K562 (cell line): ENCODE results near the gene FOS.

Experiments
- ETV6 ChIP-seq, 3 experiments: fragments of 150-350 bp in 1 of 3; sonication (generic) in 1 of 3; formaldehyde crosslinking in 1 of 3; IDR thresholded peaks; 2 replicates each; pipeline versions ENCODE4 v1.6.1 to v1.8.0; 2014 to 2022; ENCODE audit warnings: borderline replicate concordance in 2 of 3, low read depth in 2 of 3, antibody characterized with exemption in 1 of 3, low read length in 1 of 3, mild to moderate bottlenecking in 1 of 3, missing genetic modification reagents in 1 of 3
- GATAD2B ChIP-seq: fragments of 450-650 bp; IDR thresholded peaks from 2 replicates; pipeline ENCODE4 v1.6.1; 2017; ENCODE audit warnings: mild to moderate bottlenecking, borderline replicate concordance
- LARP7 ChIP-seq: fragments of 450-650 bp; IDR thresholded peaks from 2 replicates; pipeline ENCODE4 v1.6.1; 2016
- MBD2 ChIP-seq: sonication (generic); IDR thresholded peaks from 2 replicates; pipeline ENCODE4 v1.6.1; 2016; ENCODE audit warnings: low read depth, borderline replicate concordance
- NBN ChIP-seq: fragments of 450-650 bp; IDR thresholded peaks from 2 replicates; pipeline ENCODE4 v1.6.1; 2016; ENCODE audit warnings: low read depth, mild to moderate bottlenecking
- POLR2A ChIP-seq: fragments of 450-650 bp; conservative IDR thresholded peaks from 2 replicates; pipeline ENCODE4 v1.6.1; 2016
- POLR2AphosphoS2 ChIP-seq: IDR thresholded peaks from 2 replicates; pipeline ENCODE4 v1.6.1; 2012; ENCODE audit warnings: low read length, improper control_type of control experiment
- SP1 ChIP-seq: sonication (generic); formaldehyde crosslinking; IDR thresholded peaks from 2 replicates; pipeline ENCODE4 v1.8.1; 2022; ENCODE audit warnings: mild to moderate bottlenecking, missing genetic modification reagents
- SRSF3 ChIP-seq: fragments of 200-400 bp; formaldehyde crosslinking; IDR thresholded peaks from 2 replicates; pipeline ENCODE4 v1.6.1; 2016; ENCODE audit warnings: mild to moderate bottlenecking, low read length, moderate library complexity; ENCODE audit not compliant: insufficient read depth
- TF ChIP-seq, protein P1 (sequence below), 3 experiments: IDR thresholded peaks in 2 of 3; conservative IDR thresholded peaks in 1 of 3; 2 replicates each; pipeline ENCODE4 v1.5.1; 2011 to 2012; ENCODE audit warnings: low read length in 3 of 3, mild to moderate bottlenecking in 3 of 3, control low read depth in 2 of 3, improper control_type of control experiment in 1 of 3, inconsistent platforms in 1 of 3, low read depth in 1 of 3, mixed read lengths in 1 of 3, moderate library complexity in 1 of 3; ENCODE audit not compliant: insufficient read depth in 2 of 3

DNA sequence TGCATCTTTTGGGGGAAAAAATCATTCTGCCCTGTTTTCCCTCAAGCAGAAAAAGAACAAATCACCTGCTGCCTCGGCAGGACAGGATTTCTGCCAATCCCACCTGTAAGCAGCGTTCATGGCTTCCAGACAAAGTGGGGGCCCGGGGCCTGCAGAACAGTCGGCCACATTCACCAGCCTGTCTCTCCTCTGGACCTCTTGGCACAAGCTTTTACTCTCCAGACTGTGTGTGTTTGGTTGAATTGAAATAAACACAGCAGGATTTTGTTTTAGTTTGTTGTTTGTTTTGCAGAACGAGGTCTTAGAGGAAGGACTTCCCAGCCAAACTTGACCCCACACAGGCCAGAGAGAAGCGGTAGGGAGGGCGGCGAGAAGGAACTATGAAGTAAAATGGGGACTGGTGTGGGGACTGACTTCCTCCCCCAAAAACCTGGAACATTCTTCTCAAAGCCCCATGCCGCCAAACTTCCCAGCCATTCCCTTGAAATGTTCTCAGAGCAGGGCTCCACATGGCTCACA lies 41.7 kb upstream of the FOS start:
- TF ChIP-seq POLR2A (no peak), LARP7 (no peak), SRSF3 (no peak), GATAD2B (no peak), NBN (no peak), POLR2AphosphoS2 (no peak), MBD2 (no peak), ETV6 (IDR thresholded peaks at IDR 0.05; ENCODE audit: borderline replicate concordance in 1 of 2, low read depth in 2 of 2, low read length in 1 of 2) (no peak), ETV6 (CRISPR knock-in tag; IDR thresholded peaks at IDR 0.05; ENCODE audit: borderline replicate concordance) (no peak), SP1 (no peak)
- TF ChIP-seq, protein P1, sequence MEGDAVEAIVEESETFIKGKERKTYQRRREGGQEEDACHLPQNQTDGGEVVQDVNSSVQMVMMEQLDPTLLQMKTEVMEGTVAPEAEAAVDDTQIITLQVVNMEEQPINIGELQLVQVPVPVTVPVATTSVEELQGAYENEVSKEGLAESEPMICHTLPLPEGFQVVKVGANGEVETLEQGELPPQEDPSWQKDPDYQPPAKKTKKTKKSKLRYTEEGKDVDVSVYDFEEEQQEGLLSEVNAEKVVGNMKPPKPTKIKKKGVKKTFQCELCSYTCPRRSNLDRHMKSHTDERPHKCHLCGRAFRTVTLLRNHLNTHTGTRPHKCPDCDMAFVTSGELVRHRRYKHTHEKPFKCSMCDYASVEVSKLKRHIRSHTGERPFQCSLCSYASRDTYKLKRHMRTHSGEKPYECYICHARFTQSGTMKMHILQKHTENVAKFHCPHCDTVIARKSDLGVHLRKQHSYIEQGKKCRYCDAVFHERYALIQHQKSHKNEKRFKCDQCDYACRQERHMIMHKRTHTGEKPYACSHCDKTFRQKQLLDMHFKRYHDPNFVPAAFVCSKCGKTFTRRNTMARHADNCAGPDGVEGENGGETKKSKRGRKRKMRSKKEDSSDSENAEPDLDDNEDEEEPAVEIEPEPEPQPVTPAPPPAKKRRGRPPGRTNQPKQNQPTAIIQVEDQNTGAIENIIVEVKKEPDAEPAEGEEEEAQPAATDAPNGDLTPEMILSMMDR (IDR thresholded peaks at IDR 0.05 in 2 of 3, conservative IDR thresholded peaks at IDR 0.05 in 1 of 3; ENCODE audit: insufficient read depth in 2 of 3, low read depth in 1 of 3, low read length in 3 of 3), result no peak
